ENCODE results near the gene POP4.
"Not testable (repeated sequence)": the region's sequence is repeated elsewhere in the genome, so short reads cannot be mapped to it uniquely, and the experiment has no call there.

DNA sequence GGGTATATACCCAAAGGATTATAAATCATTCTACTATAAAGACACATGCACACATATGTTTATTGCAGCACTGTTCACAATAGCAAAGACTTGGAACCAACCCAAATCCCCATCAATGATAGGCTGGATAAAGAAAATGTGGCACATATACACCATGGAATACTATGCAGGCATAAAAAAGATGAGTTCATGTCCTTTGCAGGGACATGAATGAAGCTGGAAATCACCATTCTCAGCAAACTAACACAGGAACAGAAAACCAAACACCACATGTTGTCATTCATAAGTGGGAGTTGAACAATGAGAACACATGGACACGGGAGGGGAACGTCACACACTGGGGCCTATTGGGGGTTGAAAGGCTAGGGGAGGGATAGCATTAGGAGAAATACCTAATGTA is 47.0 kb upstream of the POP4 start:
- TF ChIP-seq ZFP36 (IDR thresholded peaks at IDR 0.05; ENCODE audit: low read depth, low read length, partially characterized antibody); MYC (IDR thresholded peaks at IDR 0.05; ENCODE audit: low read depth, low read length); MYC (CRISPR knock-in tag; IDR thresholded peaks at IDR 0.05; ENCODE audit: borderline replicate concordance, low read depth); CHD2 (IDR thresholded peaks at IDR 0.05; ENCODE audit: low read depth, low read length); POLR2A (conservative IDR thresholded peaks at IDR 0.05); SREBF2 (CRISPR knock-in tag; IDR thresholded peaks at IDR 0.05); MCM3 (IDR thresholded peaks at IDR 0.05); ZC3H4 (CRISPR knock-in tag; IDR thresholded peaks at IDR 0.05; ENCODE audit: borderline replicate concordance); ZNF224 (CRISPR knock-in tag; IDR thresholded peaks at IDR 0.05): not testable (repeated sequence)

Data from K562 (cell line).